ENCODE data around the gene SCNM1.

Gene SCNM1

DNA sequence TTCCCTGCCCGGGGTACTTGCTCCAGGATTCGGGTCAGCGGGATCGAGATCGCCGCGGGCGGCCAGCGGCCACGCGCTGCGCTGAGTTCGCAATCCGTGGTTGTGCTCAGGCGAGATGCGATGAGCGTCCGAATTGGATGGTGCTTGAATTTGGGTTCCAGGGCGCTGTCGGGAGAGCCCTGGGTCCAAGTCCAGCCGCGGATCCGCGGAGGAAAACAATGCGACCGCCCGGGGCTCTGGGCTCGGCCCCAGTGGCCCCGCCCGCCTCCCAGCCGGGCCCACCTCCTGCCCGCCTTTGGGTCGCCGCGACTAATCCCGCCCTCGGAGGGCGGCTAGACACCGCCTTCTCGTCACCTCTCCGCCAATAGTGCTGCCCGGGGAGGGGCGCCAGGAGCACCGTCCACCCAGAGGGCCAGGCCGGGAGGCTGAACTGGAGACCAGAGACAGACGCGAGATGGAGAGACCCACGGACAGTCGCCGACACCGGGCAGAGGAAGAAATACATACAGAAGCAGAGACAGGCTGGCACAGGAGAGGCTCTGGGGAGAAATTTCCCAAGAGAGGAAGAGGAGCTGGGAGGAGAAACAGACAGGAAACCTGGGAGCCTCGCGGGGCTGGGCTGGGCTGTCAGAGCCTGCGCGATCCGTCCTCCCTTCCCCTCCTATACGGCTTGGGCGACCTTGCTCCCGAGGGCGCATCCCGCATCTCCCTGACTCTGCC lies 19.4 kb upstream of the SCNM1 start, which contains the start of gene SEMA6C (continued):
- 0 out of 2 replicates have a peak, but pooled peaks have one; percentile 39 for TF ChIP-seq KLF9 (tag by site-specific recombination; IDR thresholded peaks at IDR 0.05; ENCODE audit: low read depth)
- peak; percentile 67; the same call in 1 of the 2 replicates for TF ChIP-seq KLF8 (tag by site-specific recombination; IDR thresholded peaks at IDR 0.05)
- TF ChIP-seq ZBTB48 (tag by site-specific recombination; IDR thresholded peaks at IDR 0.05) = no peak; the same call in 1 of the 2 replicates
- TF ChIP-seq ZNF155 (tag by site-specific recombination; IDR thresholded peaks at IDR 0.05) = no peak
- TF ChIP-seq, protein P1, sequence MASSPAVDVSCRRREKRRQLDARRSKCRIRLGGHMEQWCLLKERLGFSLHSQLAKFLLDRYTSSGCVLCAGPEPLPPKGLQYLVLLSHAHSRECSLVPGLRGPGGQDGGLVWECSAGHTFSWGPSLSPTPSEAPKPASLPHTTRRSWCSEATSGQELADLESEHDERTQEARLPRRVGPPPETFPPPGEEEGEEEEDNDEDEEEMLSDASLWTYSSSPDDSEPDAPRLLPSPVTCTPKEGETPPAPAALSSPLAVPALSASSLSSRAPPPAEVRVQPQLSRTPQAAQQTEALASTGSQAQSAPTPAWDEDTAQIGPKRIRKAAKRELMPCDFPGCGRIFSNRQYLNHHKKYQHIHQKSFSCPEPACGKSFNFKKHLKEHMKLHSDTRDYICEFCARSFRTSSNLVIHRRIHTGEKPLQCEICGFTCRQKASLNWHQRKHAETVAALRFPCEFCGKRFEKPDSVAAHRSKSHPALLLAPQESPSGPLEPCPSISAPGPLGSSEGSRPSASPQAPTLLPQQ (tag by site-specific recombination; IDR thresholded peaks at IDR 0.05) = peak; percentile 99
- TF ChIP-seq, protein P2, sequence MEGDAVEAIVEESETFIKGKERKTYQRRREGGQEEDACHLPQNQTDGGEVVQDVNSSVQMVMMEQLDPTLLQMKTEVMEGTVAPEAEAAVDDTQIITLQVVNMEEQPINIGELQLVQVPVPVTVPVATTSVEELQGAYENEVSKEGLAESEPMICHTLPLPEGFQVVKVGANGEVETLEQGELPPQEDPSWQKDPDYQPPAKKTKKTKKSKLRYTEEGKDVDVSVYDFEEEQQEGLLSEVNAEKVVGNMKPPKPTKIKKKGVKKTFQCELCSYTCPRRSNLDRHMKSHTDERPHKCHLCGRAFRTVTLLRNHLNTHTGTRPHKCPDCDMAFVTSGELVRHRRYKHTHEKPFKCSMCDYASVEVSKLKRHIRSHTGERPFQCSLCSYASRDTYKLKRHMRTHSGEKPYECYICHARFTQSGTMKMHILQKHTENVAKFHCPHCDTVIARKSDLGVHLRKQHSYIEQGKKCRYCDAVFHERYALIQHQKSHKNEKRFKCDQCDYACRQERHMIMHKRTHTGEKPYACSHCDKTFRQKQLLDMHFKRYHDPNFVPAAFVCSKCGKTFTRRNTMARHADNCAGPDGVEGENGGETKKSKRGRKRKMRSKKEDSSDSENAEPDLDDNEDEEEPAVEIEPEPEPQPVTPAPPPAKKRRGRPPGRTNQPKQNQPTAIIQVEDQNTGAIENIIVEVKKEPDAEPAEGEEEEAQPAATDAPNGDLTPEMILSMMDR (tag by site-specific recombination; IDR thresholded peaks at IDR 0.05) = no peak
- peak; percentile 80; the same call in 1 of the 2 replicates for TF ChIP-seq GLIS1 (tag by site-specific recombination; IDR thresholded peaks at IDR 0.05)
- no peak for TF ChIP-seq ZNF510 (tag by site-specific recombination; IDR thresholded peaks at IDR 0.05; ENCODE audit: insufficient replicate concordance)
- TF ChIP-seq ZNF248 (tag by site-specific recombination; IDR thresholded peaks at IDR 0.05) = no peak
- TF ChIP-seq ZNF292 (tag by site-specific recombination; IDR thresholded peaks at IDR 0.05; ENCODE audit: borderline replicate concordance, low read depth) = no peak
- peak; percentile 96 for TF ChIP-seq ZBTB17 (tag by site-specific recombination; IDR thresholded peaks at IDR 0.05)
- peak; percentile 48; the same call in 1 of the 2 replicates for TF ChIP-seq KLF10 (tag by site-specific recombination; IDR thresholded peaks at IDR 0.05)
- 0 out of 2 replicates have a peak, but pooled peaks have one; percentile 1 for TF ChIP-seq ZNF843 (tag by site-specific recombination; IDR thresholded peaks at IDR 0.05)
- TF ChIP-seq ZBTB8A (tag by site-specific recombination; IDR thresholded peaks at IDR 0.05) = peak; percentile 65
- TF ChIP-seq, protein P3, sequence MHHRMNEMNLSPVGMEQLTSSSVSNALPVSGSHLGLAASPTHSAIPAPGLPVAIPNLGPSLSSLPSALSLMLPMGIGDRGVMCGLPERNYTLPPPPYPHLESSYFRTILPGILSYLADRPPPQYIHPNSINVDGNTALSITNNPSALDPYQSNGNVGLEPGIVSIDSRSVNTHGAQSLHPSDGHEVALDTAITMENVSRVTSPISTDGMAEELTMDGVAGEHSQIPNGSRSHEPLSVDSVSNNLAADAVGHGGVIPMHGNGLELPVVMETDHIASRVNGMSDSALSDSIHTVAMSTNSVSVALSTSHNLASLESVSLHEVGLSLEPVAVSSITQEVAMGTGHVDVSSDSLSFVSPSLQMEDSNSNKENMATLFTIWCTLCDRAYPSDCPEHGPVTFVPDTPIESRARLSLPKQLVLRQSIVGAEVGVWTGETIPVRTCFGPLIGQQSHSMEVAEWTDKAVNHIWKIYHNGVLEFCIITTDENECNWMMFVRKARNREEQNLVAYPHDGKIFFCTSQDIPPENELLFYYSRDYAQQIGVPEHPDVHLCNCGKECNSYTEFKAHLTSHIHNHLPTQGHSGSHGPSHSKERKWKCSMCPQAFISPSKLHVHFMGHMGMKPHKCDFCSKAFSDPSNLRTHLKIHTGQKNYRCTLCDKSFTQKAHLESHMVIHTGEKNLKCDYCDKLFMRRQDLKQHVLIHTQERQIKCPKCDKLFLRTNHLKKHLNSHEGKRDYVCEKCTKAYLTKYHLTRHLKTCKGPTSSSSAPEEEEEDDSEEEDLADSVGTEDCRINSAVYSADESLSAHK (tag by site-specific recombination; IDR thresholded peaks at IDR 0.05) = peak; percentile 30; the same call in 1 of the 2 replicates
- TF ChIP-seq ZFP37 (tag by site-specific recombination; IDR thresholded peaks at IDR 0.05) = no peak
- TF ChIP-seq ZFP69B (tag by site-specific recombination; IDR thresholded peaks at IDR 0.05) = peak; percentile 99
- TF ChIP-seq ZNF747 (tag by site-specific recombination; IDR thresholded peaks at IDR 0.05) = no peak
- TF ChIP-seq, protein P4, sequence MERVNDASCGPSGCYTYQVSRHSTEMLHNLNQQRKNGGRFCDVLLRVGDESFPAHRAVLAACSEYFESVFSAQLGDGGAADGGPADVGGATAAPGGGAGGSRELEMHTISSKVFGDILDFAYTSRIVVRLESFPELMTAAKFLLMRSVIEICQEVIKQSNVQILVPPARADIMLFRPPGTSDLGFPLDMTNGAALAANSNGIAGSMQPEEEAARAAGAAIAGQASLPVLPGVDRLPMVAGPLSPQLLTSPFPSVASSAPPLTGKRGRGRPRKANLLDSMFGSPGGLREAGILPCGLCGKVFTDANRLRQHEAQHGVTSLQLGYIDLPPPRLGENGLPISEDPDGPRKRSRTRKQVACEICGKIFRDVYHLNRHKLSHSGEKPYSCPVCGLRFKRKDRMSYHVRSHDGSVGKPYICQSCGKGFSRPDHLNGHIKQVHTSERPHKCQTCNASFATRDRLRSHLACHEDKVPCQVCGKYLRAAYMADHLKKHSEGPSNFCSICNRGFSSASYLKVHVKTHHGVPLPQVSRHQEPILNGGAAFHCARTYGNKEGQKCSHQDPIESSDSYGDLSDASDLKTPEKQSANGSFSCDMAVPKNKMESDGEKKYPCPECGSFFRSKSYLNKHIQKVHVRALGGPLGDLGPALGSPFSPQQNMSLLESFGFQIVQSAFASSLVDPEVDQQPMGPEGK (tag by site-specific recombination; IDR thresholded peaks at IDR 0.05) = peak; percentile 92
- TF ChIP-seq SP2 (tag by site-specific recombination; IDR thresholded peaks at IDR 0.05) = peak; percentile 98
- peak; percentile 42; the same call in 1 of the 2 replicates for TF ChIP-seq ZNF423 (tag by site-specific recombination; IDR thresholded peaks at IDR 0.05)
- 0 out of 2 replicates have a peak, but pooled peaks have one; percentile 6 for TF ChIP-seq BCL11A (tag by site-specific recombination; IDR thresholded peaks at IDR 0.05; ENCODE audit: low read depth)
- TF ChIP-seq, protein P5, sequence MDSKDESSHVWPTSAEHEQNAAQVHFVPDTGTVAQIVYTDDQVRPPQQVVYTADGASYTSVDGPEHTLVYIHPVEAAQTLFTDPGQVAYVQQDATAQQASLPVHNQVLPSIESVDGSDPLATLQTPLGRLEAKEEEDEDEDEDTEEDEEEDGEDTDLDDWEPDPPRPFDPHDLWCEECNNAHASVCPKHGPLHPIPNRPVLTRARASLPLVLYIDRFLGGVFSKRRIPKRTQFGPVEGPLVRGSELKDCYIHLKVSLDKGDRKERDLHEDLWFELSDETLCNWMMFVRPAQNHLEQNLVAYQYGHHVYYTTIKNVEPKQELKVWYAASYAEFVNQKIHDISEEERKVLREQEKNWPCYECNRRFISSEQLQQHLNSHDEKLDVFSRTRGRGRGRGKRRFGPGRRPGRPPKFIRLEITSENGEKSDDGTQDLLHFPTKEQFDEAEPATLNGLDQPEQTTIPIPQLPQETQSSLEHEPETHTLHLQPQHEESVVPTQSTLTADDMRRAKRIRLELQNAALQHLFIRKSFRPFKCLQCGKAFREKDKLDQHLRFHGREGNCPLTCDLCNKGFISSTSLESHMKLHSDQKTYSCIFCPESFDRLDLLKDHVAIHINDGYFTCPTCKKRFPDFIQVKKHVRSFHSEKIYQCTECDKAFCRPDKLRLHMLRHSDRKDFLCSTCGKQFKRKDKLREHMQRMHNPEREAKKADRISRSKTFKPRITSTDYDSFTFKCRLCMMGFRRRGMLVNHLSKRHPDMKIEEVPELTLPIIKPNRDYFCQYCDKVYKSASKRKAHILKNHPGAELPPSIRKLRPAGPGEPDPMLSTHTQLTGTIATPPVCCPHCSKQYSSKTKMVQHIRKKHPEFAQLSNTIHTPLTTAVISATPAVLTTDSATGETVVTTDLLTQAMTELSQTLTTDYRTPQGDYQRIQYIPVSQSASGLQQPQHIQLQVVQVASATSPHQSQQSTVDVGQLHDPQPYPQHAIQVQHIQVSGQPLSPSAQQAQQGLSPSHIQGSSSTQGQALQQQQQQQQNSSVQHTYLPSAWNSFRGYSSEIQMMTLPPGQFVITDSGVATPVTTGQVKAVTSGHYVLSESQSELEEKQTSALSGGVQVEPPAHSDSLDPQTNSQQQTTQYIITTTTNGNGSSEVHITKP (tag by site-specific recombination; IDR thresholded peaks at IDR 0.05) = peak; percentile 90
- peak; percentile 95 for TF ChIP-seq SP3 (tag by site-specific recombination; IDR thresholded peaks at IDR 0.05)
- TF ChIP-seq ZNF366 (tag by site-specific recombination; conservative IDR thresholded peaks at IDR 0.05) = peak; percentile 74
- TF ChIP-seq ZXDB (tag by site-specific recombination; IDR thresholded peaks at IDR 0.05) = peak; percentile 24; the same call in 1 of the 2 replicates
- 0 out of 2 replicates have a peak, but pooled peaks have one; percentile 32 for TF ChIP-seq BCL11B (tag by site-specific recombination; IDR thresholded peaks at IDR 0.05; ENCODE audit: low read depth)

Measured in HEK293 (cell line).